HL-60/S4 treated with retinoic acid at 250 ng/mL for 4 days and 3 days (cell line): ENCODE measurements around the gene KRTAP9-6.
"Not testable (repeated sequence)": the region's sequence is repeated elsewhere in the genome, so short reads cannot be mapped to it uniquely, and the experiment has no call there.

ENCODE experiments used
- in situ Hi-C: fragments of 300-500 bp; cut with MboI; formaldehyde crosslinking; loops from 2 replicates; pipeline ENCODE4 v1.7.0; 2022; ENCODE audit warnings: low sequenced_read_pairs

KRTAP9-6 gene

DNA sequence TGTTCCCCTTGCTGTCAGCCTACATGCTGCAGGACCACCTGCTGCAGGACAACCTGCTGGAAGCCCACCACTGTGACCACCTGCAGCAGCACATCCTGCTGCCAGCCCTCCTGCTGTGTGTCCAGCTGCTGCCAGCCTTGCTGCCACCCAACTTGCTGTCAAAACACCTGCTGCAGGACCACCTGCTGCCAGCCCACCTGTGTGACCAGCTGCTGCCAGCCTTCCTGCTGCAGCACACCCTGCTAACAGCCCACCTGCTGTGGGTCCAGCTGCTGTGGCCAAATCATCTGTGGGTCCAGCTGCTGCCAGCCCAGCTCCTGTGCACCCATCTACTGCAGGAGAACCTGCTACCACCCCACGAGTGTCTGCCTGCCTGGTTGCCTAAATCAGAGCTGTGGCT is 6.1 kb downstream of the KRTAP9-6 start:
- in situ Hi-C loops, result not testable (repeated sequence)

DNA sequence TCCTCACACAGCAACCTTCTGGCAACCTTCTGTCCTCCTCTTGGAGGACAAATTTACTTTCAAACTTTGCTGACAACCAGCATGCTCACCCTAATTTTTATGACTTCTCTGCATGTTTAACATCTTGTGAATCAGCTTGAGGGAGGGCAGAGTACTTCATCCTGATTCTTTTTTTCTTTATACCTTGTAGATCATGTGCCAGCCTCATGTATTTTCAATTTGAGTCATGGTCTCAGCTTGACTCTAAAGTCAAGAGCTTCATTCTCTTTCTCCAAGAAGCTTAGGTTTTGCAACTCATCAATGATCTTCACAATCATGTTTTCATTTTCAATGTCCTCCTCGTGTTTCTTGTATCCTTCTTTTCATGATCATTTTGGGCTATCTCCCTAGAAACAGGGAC is 6.7 kb downstream of the KRTAP9-6 start:
- in situ Hi-C loops, result no loop called here

DNA sequence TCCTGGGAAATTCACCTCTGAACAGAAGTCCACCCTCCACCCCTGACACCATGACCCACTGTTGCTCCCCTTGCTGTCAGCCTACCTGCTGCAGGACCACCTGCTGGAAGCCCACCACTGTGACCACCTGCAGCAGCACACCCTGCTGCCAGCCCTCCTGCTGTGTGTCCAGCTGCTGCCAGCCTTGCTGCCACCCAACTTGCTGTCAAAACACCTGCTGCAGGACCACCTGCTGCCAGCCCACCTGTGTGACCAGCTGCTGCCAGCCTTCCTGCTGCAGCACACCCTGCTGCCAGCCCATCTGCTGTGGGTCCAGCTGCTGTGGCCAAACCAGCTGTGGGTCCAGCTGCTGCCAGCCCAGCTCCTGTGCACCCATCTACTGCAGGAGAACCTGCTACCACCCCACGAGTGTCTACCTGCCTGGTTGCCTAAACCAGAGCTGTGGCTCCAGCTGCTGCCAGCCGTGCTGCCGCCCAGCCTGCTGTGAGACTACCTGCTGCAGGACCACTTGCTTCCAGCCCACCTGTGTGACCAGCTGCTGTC is 10.5 kb downstream of the KRTAP9-6 start, which contains the start of gene KRTAP9-7:
TSS of gene KRTAP9-7 (plus strand) at position 51 of the 543 bp plus-strand sequence. CDS start at position 51, 0 bp downstream.
- in situ Hi-C loops, result not testable (repeated sequence)

DNA sequence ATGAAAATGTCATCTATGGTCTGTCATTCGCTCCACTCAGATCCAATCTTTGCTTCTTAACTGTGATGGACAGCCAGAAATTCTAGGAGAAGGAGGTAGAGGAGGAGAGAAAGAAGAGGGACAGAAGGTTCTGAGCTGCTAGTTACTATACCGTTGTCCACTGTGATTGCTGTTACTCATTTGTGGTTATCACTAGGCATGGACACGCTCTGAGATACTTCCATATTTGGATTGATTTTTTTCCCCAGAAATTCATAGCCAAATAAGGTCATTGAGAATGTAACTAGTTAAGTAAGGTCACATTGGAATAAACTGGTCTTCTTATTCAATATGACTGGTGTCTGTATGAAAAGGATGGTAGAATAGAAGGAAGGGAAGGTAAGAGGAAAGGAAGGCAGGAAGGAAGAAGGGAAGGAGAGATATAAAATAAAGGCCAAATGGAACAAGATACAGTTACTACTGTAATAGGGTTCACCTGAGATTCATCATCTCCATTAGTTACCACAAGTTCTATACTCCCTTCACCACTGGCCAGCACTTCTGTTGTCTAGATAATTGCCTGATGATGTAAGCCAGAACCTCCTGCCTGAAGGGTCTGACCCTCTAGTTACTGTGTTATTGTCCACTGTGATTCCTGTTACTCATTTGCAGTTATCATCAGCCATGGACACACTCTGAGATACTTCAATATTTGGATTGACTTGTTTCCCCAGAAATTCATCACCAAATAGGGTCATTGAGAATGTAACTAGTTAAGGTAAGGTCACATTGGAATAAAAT is 13.2 kb downstream of the KRTAP9-6 start:
- in situ Hi-C loops, result no loop called here

DNA sequence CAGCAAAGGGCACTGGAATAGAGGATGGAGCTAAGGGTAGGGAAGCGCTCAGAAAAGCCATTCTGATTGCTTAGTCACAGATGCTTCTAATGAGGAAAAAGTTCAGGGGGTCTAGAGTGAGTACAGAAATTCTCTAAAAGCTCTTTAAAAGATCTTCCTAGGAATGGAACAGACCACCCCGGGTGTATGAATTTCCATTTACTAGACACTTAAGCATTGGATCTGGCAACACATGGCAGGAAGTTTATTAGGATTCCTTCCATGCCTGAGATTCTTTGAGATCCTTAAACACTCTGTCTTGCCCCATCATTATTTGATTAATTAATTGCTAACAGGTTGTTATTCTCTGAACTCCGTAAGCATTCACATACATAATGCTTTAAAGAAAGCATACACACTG is 18.9 kb downstream of the KRTAP9-6 start:
- in situ Hi-C loops, result no loop called here

DNA sequence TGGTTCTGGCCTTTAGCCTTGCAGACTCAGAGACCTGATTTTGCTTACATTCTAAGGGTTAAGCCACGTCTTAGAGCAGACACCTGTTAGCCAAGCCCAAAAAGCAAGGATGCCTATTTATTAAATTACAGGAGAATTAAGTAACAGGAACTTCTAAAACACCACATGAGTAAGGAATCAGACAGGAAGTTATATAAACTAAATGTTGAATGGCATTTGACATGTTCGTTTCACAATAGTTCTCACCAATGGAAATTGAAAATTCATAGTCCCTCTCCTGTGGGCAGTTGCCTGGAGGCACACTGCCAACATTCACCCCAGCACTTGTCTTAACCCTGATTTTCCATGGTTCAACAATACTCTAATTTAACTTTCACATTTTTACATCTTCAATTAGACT is 19.4 kb downstream of the KRTAP9-6 start:
- in situ Hi-C loops, result no loop called here

DNA sequence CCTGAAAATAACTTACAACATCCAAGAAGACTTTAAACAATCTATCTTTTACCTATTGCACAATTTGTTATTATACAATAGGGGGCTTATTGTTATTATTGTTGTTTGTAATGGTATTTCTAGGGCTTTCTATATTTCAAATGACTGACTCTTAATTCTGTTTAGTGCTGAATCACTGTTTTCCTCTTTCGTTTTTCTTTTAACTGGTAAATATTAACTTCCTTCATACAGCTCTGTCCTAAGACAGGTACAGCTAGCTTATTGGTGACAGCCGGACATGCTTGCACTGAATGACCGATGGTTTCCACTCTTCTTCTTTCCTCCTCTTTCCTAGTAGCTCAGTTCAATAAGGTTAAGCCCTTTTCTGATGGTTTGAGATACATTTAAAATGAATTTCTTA is 21.9 kb downstream of the KRTAP9-6 start:
- in situ Hi-C loops, result no loop called here

DNA sequence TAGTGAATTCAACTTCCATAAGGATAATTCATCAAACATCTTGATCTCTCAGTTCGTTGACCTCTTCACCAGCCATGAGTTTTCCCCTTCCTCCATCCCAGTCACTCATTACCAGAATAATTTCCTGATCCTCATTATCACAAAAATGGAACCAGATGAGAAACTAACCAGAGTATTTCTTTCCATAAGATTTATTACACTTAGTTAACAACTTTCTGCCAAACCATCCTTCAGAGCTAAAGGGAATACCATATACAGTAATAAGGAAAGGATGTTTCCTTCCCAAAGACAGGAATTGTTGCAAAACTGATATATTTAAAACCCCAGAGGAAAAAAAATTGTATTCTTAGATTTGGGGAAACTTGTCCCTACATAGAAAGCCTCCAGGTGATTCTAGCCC is 28.8 kb downstream of the KRTAP9-6 start:
- in situ Hi-C loops, result no loop called here

DNA sequence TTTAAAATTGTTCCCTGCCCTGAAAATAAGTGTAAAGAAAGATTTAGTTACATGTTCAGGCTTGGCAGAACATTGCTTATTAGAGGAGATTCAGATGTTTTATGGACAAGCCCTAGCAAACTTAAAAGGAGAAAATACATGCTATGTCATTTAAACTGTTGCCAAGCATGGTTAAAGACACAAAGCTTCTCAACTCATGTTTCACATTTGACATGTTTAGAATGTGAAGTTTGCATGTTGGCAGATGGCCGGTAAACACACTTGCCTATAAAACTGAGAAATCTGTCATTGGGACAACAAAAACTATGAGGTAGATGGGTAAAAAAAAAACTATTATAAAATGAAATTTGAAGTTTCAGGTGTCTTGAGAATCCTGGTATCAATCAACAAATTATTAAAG is 31.7 kb downstream of the KRTAP9-6 start:
- in situ Hi-C loops, result no loop called here

DNA sequence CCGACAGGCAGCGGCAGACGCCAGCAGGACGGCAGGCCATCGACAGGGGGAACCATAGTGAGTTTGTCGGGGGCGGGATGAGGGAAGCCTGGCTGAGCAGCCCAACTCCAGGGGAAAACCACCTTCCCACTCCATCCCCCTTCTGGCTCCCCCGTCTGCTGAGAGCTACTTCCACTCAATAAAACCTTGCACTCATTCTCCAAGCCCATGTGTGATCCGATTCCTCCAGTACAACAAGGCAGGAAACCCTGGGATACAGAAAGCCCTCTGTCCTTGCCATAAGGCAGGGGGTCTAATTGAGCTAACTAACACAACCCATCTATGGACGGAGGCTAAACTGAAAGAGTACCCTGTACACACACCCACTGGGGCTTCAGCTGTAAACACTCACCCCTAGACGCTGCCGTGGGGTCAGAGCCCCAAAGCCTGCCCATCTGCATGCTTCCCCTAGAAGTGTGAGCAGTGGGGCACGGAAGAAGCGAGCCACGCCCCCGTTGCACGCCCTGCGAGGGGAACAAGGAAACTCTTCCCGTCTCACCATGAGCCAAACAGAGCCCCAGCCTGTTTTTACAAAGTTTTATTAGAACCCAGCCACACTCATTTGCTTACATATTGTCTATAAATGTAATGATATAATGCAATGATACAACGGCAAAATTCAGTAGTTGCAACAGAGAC is 33.4 kb downstream of the KRTAP9-6 start:
- in situ Hi-C loops, result no loop called here

DNA sequence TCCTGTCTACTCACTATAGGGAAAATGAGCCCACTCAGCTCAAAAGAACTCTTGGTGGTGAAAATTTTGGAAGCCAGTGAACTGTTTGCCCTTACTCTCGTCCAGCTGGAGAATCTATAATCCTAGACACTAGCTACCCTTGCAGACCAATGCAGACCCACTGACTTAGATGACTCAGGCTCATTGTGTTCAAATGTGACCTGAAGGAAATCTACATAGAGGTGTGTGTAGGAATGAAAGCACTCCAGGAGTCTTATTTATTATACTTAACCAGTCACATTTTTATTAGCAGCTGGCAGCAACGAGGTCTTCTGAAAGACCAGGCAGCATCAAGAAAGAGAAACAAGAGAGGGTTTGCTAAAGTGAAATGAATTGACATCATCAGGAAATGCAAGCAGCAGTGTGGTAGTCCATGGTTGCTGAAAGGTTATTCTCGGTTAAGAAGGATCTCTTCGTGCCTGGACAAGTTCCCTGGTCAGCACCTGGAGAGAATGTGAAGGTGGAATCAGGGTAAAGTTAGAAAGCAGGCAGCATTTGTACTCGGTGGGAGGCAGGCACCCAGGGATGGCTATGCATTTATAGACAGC is 36.1 kb downstream of the KRTAP9-6 start:
- in situ Hi-C loops, result no loop called here

DNA sequence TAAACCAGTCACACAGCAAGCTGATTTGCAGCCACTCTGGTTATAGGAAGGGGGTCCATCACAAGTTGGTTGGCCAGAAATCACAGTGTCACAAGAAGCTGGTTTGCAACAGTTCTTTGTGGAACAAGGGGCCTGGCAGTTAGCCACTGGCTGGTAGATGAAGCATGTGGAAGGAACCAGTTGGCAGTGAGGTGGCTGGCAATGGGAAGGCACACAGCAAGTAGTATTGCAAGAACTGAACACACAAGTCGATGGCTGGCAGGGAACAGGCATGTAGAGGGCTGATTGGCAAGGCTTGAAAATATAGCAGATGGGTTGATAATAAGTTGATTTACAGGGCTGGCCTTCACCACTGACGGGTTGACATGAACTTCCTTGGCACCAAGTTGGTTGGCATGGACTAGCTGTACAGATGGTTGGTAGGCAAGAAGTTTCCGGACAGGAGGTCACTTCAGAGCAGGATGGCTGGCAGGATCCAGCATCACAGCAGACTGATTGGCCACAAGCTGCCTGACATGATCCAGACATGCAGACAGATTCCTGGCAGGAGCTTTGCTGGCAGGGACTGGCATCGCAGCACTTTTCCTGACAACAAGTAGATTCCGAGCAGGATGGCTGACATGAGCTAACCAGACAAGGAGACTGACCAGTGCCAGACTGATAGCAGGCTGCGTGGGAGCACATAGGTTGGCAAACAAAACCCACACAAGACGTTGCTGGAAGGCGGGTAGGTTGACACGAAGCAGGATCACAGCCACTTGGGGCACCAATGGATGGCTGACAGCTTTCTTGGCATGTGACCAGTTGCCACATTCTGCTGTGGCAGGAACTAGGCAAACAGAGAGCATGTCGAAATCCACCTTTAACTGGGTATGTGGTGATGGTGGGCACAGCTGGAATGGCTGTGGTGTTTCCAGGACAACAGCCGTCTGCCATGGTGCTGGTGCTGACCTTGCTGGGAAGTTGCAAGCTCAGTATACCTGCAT is 37.0 kb downstream of the KRTAP9-6 start, which contains the start of gene KRTAP29-1:
TSS of gene KRTAP29-1 (minus strand) at position 936 of the 986 bp plus-strand sequence. CDS start at position 936, 0 bp downstream.
- in situ Hi-C loops, result no loop called here

DNA sequence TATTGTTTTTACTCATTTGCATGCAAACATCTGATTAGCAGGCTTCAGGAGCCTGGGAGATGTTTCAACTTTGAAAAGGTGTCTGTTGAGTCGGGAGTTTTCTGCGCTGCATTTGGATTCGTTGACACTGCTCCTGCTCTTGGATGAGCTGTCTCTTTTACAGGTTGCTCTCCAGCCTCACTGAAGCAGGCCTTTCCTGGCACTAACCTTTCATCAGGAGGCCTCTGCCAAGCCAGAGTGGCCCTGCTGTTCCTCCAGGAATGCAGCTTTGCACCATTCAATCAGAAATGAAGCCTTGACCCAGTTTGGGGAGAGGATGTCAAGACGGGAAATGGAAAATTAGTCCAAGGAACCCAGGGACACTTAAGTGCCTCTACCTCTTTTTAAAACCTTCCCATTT is 37.8 kb downstream of the KRTAP9-6 start:
- in situ Hi-C loops, result no loop called here

DNA sequence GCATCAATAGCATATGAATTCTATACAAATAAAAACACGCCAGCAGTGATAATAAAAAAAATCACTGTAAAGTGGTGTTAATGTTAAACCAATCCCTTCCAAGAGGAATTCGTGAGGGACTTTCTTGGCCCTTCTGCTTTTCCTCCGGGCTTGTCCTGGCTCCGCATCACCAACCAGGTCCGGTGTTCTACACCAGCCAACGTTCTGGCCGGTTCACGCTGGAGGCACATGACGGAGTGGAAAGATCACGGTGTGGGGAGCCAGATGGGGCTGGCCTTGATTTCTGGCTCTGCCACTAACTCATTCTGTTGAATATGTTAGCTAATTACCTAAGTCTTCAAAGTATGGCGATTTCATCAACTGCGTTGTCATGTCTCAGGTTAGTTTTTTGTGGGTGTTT is 38.9 kb downstream of the KRTAP9-6 start:
- in situ Hi-C loops, result no loop called here

DNA sequence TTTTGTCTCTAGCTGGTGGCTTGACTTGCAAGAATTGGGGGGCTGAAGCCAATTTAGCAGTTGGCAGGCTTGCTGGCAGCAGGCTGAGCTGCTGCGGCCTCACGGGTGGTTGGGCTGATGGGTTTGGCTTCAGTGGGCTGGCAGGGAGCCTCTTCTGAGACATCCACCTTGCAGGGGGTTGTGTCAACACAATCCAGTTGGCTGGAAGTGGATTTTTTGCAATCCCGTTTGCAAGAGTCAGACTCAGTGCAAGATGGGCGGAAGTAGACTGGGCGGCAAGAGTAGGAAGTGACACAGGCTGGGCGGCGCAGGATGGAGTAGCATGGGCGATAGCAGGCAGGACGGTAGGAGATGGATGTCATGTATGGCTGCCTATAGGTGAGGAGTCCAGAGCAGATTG is 42.5 kb downstream of the KRTAP9-6 start:
- in situ Hi-C loops, result no loop called here

DNA sequence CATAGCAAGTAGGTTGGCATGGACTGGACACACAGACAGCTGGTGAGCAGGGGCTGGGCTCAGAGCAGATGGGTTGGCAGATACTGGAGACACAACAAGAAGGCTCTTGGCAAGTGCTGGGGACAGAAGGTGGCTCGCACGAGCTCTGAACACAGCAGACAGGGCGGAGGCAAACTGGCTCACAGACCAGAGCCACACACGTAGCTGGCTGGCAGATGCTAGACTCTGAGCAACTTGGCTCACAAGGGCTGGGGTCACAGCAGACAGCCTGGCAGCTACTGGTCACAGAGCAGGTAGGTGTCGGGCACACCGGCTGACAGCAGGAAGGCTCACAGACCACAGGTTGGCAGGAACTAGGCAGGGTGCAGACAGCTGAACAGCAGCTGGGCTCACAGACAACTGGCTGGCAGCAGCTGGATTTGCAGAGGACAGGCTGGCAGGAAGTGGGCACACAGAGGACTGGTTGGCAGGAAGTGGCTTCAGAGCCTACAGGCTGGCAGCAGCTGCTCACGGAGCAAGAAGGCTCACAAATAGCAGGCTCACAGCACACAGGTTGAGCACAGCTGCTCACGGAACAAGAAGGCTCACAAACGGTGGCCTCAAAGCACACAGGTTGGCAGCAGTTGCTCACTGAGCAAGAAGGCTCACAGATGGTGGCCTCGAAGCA is 43.2 kb downstream of the KRTAP9-6 start:
- in situ Hi-C loops, result no loop called here

DNA sequence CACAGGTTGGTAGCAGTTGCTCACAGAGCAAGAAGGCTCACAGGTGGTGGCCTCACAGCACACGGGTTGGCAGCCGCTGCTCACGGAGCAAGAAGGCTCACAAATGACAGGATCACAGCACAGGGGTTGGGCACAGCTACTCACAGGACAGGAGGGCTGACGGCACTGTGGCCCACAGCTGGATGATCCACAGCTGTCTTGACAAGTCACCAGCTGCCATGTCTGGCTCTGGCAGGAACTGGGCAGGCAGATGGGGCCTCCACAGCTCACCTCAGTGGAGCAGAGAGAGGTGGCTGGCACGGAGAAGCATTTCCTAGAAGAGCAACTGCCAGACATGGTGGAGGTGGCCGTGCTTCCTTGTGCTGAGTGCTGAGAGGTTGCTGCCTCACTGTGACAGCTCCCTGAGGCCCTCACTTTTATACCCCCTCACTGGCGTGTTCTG is 43.8 kb downstream of the KRTAP9-6 start, which contains the start of gene KRTAP16-1:
TSS of gene KRTAP16-1 (minus strand) at position 392 of the 442 bp plus-strand sequence. CDS start at position 336, 56 bp downstream.
- in situ Hi-C loops, result no loop called here

DNA sequence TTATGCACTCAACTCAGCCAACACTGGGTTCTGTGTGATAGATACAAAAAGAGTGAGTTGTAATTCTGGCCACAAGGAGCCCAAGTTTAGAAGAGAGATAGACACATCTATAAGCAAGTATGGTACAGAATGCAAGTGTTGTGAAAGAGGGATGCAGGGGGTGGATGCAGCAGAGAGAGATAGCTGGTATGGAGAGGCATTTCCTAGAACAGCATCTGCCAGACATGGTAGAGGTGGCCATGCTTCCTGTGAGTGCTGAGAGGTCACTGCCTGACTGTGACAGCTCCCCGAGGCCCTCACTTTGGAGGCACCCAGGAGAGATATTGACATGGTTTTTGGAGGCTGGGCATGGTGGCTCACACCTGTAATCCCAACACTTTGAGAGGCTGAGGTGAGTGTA is 45.9 kb downstream of the KRTAP9-6 start:
- in situ Hi-C loops, result no loop called here

DNA sequence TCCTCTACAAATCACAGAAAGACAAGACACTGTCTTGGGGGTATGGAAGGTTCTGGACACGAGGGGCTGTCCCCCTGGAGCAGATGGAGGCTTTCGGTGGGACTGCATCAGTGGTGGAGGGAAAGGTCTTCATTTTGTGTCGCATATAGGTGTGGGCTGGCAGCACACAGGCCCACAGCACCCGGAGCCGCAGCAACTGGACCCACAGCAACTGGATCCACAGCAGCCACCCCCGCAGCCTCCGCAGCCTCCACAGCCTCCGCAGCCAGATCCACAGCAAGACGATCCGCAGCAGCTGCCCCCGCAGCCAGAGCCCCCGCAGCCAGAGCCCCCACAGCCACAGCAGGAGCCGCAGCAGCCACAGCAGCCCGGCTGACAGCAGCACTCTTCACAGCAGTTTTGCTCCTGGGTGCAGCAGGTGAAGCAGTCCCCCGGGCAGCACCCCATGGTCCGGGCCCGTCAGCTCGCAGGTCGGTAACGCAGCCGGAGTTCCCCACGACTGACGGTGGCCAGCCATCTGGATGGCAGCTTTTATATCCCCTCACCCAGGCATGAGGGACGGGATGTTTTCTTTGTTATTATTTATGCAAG is 50.1 kb downstream of the KRTAP9-6 start, which contains the start of gene KRTAP17-1:
TSS of gene KRTAP17-1 (minus strand) at position 507 of the 591 bp plus-strand sequence. CDS start at position 447, 60 bp downstream.
- in situ Hi-C loops, result no loop called here
